HG03135 (cell line): ENCODE measurements around the gene R3HDML.
"Not testable (repeated sequence)": the region's sequence is repeated elsewhere in the genome, so short reads cannot be mapped to it uniquely, and the experiment has no call there.

Experiments
- ATAC-seq: cut with Tn5 transposase; IDR thresholded peaks from one replicate; pipeline ENCODE4 v1.9.1; 2021; ENCODE audit warnings: mild to moderate bottlenecking, moderate library complexity; ENCODE audit not compliant: unreplicated experiment

The R3HDML gene

DNA sequence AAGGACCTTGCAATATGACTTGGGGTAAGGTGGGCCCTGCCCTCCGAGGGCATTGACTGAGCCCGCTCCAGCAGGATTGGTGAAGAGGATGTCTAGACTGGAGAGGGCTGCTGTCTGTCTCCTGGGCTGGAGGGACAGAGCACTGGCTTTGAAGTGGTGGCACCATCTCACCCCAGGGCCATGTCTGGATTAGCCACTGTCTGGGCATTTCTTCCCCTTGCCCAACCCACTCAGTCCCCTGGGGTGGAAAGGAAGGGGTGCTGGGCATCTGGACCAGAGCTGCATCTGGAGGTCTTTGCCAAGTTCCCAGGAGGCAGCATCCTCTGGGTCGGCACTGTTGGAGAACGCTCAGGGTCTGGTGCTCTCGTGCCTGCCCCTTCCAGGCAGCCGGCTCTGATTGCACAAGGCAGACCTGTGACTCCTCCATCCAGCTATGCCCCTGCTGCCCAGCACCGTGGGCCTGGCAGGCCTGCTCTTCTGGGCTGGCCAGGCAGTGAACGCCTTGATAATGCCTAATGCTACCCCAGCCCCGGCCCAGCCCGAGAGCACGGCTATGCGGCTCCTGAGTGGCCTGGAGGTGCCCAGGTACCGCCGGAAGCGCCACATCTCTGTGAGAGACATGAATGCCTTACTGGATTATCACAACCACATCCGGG lies at the start of gene R3HDML:
Gene R3HDML, plus strand, starts transcription at position 319 of the 656 bp plus-strand sequence. Its CDS starts 115 bp downstream, at position 434.
- ATAC-seq = no peak

DNA sequence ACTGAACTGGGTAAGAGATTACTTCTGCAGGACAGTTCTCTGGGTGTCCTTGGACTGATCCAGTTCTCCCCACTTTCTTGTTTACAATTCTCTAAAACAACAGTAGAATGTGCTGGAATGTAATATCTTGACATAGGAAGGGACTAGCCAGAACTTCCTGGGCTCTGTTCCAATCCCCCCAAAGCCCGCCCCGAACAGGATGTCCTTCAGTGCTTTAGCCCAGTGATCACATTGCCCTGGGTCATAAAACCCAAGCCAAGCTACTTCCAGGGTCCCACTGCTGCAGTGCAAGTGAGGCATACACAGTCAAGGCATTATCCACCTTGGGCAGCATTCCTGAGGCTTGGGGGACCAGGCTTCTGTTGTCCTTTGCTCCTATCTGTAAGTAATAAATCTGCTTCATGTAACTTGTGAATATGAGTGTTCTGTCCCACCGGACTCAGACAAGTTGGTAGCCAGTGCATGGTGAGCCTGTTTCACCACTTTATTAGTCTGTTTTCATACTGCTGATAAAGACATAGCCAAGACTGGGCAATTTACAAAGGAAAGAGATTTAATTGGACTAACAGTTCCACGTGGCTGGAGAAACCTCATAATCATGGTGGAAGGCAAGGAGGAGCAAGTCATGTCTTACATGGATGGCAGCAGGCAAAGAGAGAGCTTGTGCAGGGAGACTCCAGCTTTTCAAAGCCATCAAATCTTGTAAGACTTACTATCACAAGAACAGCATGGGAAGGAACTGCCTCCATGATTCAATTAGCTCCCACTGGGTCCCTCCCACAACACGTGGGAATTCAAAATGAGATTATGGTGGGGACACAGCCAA lies 49.4 kb upstream of the R3HDML start:
- no peak for ATAC-seq

GRCh38 chr20:44288252-44288651 lies 48.6 kb upstream of the R3HDML start:
- ATAC-seq = no peak

- no peak for ATAC-seq
These were observed 45.1 kb upstream of the R3HDML start for GRCh38 chr20:44291754-44292153.

DNA sequence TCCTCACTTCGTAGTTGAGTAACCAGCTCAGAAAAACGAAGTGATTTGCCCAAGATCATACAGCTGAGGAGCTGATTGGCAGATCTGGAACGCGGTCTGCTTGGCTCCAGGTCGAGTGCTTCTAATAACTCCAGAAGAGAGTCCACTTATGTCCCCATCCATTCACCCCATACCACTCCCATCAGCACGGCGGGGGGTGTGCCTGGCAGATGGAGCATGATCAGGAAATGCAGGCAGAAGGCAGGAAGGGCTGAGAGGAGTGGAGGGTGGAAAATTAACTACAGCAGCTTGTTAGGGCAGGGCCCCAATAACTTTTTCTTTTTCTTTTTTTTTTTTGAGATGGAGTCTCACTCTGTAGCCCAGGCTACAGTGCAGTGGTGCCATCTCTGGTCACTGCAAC lies 40.8 kb upstream of the R3HDML start:
- ATAC-seq = no peak

DNA sequence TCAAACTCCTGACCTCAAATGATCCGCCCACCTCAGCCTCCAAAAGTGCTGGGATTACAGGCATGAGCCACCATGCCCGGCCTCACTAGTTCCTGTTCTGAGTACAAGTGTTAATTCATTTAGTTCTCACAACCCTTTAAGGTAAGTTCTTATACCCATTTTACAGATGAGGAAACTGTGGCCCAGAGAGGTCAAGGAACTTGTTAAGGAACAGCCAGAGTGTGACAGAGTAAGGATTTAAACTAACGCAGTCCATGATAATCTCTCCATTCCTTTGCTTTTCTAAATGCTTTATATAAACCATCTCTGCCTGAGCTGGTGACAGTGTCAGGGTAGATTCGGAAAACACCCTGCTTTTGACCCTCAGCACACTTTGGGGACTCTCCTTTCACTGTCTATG lies 39.1 kb upstream of the R3HDML start:
- ATAC-seq = no peak

DNA sequence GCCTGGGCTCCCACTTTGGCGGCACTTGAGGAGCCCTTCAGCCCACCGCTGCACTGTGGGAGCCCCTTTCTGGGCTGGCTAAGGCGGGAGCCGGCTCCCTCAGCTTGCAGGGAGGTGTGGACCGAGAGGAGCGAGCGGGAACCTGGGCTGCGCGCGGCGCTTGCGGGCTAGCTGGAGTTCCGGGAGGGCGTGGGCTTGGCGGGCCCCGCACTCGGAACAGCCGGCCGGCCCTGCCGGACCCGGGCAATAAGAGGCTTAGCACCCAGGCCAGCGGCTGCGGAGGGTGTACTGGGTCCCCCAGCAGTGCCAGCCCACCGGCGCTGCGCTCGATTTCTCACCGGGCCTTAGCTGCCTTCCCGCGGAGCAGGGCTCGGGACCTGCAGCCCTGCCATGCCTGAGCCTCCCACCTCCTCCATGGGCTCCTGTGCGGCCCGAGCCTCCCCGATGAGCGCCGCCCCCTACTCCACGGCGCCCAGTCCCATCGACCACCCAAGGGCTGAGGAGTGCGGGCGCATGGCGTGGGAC lies 37.8 kb upstream of the R3HDML start:
- not testable (repeated sequence) for ATAC-seq

DNA sequence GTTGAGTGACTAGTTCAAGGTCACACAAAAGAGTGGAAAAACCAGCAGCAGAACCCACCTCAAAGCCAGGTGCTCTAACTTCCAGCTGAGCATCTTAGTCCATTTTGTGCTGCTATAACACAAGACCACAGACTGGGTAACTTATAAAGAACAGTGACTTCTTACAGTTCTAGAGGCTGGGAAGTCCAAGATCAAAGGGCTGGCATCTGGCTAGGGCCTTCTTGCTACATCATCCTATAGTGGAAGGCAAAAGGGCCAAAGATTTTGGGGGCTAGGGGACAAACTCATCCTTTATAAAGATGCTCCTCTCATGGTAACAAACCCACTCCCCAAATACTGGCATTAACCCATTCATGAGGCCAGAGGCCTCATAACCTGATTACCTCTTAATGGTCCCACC lies 35.6 kb upstream of the R3HDML start:
- no peak for ATAC-seq

DNA sequence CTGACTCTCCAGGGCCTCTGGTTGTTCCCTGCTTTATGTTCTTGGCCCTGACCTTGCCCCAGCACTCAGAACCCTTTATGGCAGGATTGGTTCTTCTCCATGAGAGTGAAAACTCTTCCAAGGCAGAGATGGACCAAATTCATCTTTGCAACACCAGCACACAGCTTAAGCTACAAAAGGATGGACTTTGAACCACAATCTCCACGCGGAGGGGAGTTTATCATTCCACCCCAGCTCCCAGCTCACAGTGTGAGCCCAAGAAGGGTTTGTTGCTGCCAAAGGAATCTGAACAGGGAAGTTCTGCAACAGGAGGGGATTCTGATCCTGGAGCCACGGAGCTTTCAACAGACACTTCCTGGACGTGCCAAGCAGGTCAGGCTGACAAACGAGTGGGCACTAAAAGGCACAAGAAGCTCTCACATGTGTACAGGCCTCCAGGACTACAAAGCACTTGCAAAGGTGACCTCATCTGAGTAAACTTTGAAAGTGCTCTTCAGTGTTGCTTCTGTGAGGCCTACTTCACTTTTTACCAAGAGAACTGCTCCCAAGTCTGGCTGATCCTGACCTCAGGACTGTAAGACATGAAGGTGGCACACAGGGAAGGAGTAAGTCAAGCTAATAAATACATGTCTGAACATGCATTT lies 34.7 kb upstream of the R3HDML start:
- no peak for ATAC-seq

- ATAC-seq = no peak
These were observed 34.1 kb upstream of the R3HDML start for GRCh38 chr20:44302736-44303135.

DNA sequence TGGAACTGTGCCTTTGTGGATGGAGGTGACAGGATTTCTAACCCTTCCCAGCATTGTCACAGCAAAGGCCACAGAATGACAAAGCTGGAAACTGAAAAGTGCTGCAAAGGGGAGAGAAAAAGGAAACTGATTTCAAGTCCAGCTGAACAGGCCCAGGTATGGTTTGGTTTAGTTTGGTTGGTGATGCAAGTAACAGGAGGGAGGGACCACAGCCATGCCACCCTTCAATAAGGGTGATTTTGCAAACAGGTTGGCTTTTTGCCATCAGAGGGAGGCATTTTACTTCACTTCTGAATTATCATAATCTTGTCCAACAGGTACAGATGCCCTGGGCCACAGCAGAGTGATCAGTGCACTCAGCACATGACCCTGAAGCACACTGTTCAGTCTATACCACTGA lies 32.5 kb upstream of the R3HDML start:
- no peak for ATAC-seq

DNA sequence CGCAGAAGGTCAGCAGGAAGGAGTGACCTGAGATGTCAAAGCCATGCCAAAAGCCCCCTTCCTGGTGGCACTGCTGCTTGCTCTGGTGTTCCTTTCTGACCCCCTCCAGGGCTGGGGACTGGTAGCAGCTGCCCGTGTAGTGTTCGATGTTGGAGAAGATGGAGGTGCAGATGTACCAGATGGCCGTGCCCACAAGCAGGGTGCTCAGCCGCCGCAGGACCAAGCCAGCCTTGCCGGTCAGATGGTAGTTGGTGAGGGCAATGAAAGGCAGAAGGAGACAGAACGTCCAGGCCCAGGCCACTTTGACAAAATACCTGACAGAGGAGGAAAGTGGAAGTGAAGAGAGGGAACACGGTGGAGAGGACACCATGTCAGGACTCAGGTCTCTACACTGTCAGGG lies 29.9 kb upstream of the R3HDML start:
- ATAC-seq = no peak

DNA sequence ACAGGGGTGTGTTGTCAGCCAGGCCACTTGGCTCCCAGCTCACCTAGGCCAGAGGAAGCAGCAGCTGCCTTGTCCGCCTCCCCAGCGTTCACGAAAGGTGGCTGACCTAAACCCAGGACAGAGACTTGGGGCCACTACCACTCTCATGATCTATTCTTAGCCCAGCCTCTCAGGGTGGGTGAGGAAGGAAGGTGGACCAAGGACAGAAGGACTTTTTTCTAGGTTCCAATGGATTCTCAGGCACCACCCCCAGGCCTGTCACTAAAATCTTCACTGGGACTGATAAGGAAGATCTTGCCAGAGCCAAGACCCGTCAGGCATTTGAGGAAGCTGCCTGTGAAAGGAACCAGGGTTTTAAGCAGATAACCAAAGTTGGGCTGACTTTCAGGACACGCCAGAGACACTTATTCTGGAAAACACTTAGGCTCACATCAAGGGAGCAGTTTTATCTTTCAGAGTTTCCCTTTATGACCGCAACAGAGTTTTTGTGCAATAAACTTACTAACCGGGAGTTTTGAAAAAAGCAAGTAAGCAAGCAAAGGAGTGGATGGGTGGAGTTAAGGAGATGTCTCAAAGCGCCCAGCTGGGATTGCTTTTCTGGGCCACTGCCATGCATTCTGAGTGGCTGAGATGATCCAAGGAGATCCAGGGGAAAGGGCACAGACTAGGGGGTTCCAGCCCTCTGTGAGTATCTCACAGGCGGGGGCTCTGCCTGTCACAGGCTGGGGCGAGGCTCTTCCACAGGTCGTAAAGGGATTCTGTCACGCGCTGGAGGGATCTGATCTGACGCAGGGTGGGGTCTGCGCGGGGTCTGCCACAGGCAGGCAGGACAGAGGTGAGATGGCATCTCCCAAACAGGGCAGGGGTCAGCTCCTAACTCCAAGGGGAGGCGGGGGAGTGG lies 26.8 kb upstream of the R3HDML start:
- ATAC-seq = no peak

DNA sequence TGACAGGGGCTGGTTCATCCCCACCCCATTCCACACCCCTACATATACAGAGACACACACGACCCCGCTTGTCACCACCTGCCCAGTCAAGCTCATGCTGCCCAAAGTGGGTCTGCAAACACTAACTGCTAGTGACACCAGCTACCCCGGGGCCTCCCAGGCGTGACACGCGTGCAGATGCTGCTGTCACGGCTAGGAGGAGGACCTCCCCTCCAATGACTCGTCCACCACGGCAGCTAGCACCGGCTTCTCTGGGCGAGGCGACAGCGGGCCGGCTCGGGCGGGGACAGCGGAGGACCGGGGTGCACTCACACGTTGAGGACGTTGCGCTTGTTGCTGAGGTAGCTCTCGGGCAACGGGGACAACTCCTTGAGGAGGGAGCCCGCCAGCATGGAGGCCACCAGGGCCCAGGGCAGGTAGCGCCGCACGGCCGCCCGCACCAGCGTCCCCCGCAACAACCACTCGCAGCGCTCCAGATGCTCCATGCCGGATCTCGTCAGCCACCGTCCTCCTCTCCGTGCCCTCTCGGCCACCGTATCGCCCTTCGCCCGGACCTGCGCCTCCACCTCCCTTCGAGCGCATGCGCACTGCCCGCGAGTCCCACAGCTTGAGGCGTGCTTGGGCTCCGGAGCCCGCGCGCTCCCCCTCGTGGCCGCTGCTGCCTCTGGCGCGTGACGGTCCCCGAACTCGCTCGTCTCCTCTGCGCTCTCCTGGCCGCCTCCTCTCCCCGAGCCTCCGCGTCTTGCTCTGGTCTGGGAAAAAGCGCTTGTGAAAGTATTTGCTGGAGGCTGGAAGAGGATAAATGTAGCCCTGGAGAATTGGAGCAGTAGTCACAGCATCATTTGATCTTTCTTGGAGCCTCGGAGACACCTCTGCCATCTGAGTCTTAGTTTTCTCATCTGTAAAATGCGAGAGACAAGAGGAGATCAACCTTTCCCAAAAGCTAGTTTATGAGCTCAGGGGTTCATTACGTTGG lies 25.9 kb upstream of the R3HDML start, which contains the start of gene FITM2:
Gene FITM2, minus strand, starts transcription at position 539 of the 976 bp plus-strand sequence. Its CDS starts 54 bp downstream, at position 485.
- ATAC-seq = peak; percentile 88

- ATAC-seq = no peak
These were observed 22.0 kb upstream of the R3HDML start for GRCh38 chr20:44314870-44315269.

GRCh38 chr20:44319839-44320422 lies 16.9 kb upstream of the R3HDML start:
- no peak for ATAC-seq

GRCh38 chr20:44324343-44324742 lies 12.5 kb upstream of the R3HDML start:
- no peak for ATAC-seq

- no peak for ATAC-seq
These were observed 10.3 kb upstream of the R3HDML start for GRCh38 chr20:44326391-44327159.
